Upper lobe of left lung (tissue), 4 donors: Measurements from ENCODE around the gene TRIM13.

Source experiments
- POLR2A ChIP-seq, 4 donors: fragments of 450-650 bp; IDR thresholded peaks; one replicate each; pipeline ENCODE4 v1.5.1; 2016 to 2017; ENCODE audit warnings: antibody characterized with exemption in 4 of 4, mild to moderate bottlenecking in 2 of 4
- POLR2AphosphoS5 ChIP-seq, 2 donors: sonication (generic); formaldehyde crosslinking; IDR thresholded peaks; one replicate each; pipeline ENCODE4 v1.5.1; 2017; ENCODE audit warnings: antibody characterized with exemption in 2 of 2
- TF ChIP-seq, protein P1 (sequence below), 6 experiments: fragments of 450-650 bp in 4 of 6; fragments of 200-600 bp in 2 of 6; sonication (generic) in 2 of 6; IDR thresholded peaks; one replicate each; pipeline ENCODE4 v1.5.1; 2016 to 2019; ENCODE audit warnings: antibody characterized with exemption in 6 of 6

DNA sequence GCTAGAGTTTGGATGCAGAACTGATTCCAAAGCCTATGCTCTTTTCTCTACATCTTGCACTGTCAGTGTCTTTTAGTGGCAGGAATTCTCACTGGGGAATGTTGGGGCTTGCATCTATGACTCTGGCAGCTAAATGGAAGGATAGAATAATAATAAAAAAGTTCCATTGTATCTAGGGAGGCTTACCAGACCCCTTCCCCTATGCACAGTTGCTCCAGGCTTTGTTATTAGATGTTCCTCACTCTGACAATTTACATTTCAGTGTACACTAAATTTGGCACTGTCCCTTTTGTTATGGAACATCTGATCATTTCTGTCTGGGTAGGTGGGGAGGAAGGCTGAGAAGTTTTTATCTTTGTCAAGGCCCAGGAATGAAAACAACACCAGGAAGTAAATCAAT is 3.7 kb upstream of the TRIM13 start:
- TF ChIP-seq POLR2AphosphoS5 (IDR thresholded peaks at IDR 0.05) (no peak), POLR2A (IDR thresholded peaks at IDR 0.05) (no peak)
- TF ChIP-seq, protein P1, sequence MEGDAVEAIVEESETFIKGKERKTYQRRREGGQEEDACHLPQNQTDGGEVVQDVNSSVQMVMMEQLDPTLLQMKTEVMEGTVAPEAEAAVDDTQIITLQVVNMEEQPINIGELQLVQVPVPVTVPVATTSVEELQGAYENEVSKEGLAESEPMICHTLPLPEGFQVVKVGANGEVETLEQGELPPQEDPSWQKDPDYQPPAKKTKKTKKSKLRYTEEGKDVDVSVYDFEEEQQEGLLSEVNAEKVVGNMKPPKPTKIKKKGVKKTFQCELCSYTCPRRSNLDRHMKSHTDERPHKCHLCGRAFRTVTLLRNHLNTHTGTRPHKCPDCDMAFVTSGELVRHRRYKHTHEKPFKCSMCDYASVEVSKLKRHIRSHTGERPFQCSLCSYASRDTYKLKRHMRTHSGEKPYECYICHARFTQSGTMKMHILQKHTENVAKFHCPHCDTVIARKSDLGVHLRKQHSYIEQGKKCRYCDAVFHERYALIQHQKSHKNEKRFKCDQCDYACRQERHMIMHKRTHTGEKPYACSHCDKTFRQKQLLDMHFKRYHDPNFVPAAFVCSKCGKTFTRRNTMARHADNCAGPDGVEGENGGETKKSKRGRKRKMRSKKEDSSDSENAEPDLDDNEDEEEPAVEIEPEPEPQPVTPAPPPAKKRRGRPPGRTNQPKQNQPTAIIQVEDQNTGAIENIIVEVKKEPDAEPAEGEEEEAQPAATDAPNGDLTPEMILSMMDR (IDR thresholded peaks at IDR 0.05) = no peak
